Inflammatory macrophage treated with lipopolysaccharide for 1 hour (primary cell): ENCODE measurements around the gene PKP2.

Source experiments
- DNase-seq, 2 donors: peaks; one replicate each; pipeline ENCODE4 v3.0.0-alpha.2; 2020 to 2022

PKP2 gene

GRCh38 chr12:32742133-32742532, 154.4 kb downstream of the PKP2 start:
- DNase-seq, result no peak
